Neural progenitor cell (in vitro differentiated cells): ENCODE results near the gene ETV1. TPM values are rescaled to one million over a fixed set of nuclear protein-coding genes. Genes with fewer than 3 reads are reported as not detected.

ENCODE experiments used
- DNase-seq: peaks from one replicate; pipeline ENCODE4 v3.0.0-alpha.2; 2016; ENCODE audit warnings: low spot score
- H2AFZ ChIP-seq: fragments of 200-600 bp; sonication (generic); replicated peaks from 2 replicates; pipeline ENCODE4 v1.6.1; 2016; ENCODE audit warnings: antibody characterized with exemption
- H3F3A ChIP-seq: fragments of 200-600 bp; sonication (generic); 2 replicates; pipeline ENCODE4 v1.6.1; 2016; ENCODE audit warnings: antibody characterized with exemption, low read depth
- H3K27ac ChIP-seq: fragments of 200-600 bp; sonication (generic); 2 replicates; pipeline ENCODE4 v1.5.1; 2016; ENCODE audit warnings: mild to moderate bottlenecking
- H3K27me3 ChIP-seq: fragments of 200-600 bp; sonication (generic); 2 replicates; pipeline ENCODE4 v1.6.1; 2016; ENCODE audit warnings: mild to moderate bottlenecking, moderate library complexity
- H3K36me3 ChIP-seq: fragments of 200-600 bp; sonication (generic); 2 replicates; pipeline ENCODE4 v1.5.1; 2016
- H3K4me1 ChIP-seq: fragments of 200-600 bp; sonication (generic); 2 replicates; pipeline ENCODE4 v1.6.1; 2016; ENCODE audit warnings: mixed run types
- H3K4me2 ChIP-seq: fragments of 200-600 bp; sonication (generic); 2 replicates; pipeline ENCODE4 v1.6.1; 2016
- H3K4me3 ChIP-seq: fragments of 200-600 bp; sonication (generic); 2 replicates; pipeline ENCODE4 v1.5.1; 2016
- H3K79me2 ChIP-seq: fragments of 200-600 bp; sonication (generic); 2 replicates; pipeline ENCODE4 v1.6.1; 2016; ENCODE audit warnings: low read depth
- H3K9ac ChIP-seq: fragments of 200-600 bp; sonication (generic); 2 replicates; pipeline ENCODE4 v1.6.1; 2016
- H3K9me3 ChIP-seq: fragments of 200-600 bp; sonication (generic); 2 replicates; pipeline ENCODE4 v1.5.1; 2016; ENCODE audit warnings: low read depth
- H4K20me1 ChIP-seq: fragments of 200-600 bp; sonication (generic); 2 replicates; pipeline ENCODE4 v1.6.1; 2016; ENCODE audit warnings: low read depth
- H3K27ac Mint-ChIP-seq: 3 replicates; pipeline ENCODE4 v1.8.0; 2021; ENCODE audit warnings: mixed read lengths
- H3K27me3 Mint-ChIP-seq: 2 replicates; pipeline ENCODE4 v1.8.0; 2022; ENCODE audit warnings: low read depth, mild to moderate bottlenecking, inconsistent platforms, moderate library complexity, mixed read lengths; ENCODE audit not compliant: insufficient read depth
- H3K36me3 Mint-ChIP-seq: 3 replicates; pipeline ENCODE4 v1.8.0; 2021; ENCODE audit warnings: mixed read lengths
- H3K4me1 Mint-ChIP-seq: 3 replicates; pipeline ENCODE4 v1.8.0; 2021; ENCODE audit warnings: mixed read lengths
- H3K4me3 Mint-ChIP-seq: 3 replicates; pipeline ENCODE4 v1.8.0; 2021; ENCODE audit warnings: mild to moderate bottlenecking, moderate library complexity, mixed read lengths
- H3K9me3 Mint-ChIP-seq: 3 replicates; pipeline ENCODE4 v1.8.0; 2020; ENCODE audit warnings: mixed read lengths
- EZH2 ChIP-seq: fragments of 200-600 bp; sonication (generic); IDR thresholded peaks from 2 replicates; pipeline ENCODE4 v1.6.1; 2017; ENCODE audit warnings: antibody characterized with exemption, mild to moderate bottlenecking, moderate library complexity
- EZH2phosphoT487 ChIP-seq: fragments of 200-600 bp; sonication (generic); IDR thresholded peaks from 2 replicates; pipeline ENCODE4 v1.6.1; 2017; ENCODE audit warnings: antibody characterized with exemption
- total RNA-seq: library from RNA; depleted of rRNA; stranded (reverse); fragments of >200 nt; gene quantifications from 2 replicates; pipeline ENCODE4 v1.2.3, GENCODE V29; 2015; ENCODE audit warnings: low replicate concordance
- TF ChIP-seq, protein P1 (sequence below): fragments of 200-600 bp; sonication (generic); IDR thresholded peaks from 2 replicates; pipeline ENCODE4 v1.5.1; 2017; ENCODE audit warnings: antibody characterized with exemption, mild to moderate bottlenecking

The ETV1 gene
- total RNA-seq, 1 donor from 2014 or later = 36.8 TPM

DNA sequence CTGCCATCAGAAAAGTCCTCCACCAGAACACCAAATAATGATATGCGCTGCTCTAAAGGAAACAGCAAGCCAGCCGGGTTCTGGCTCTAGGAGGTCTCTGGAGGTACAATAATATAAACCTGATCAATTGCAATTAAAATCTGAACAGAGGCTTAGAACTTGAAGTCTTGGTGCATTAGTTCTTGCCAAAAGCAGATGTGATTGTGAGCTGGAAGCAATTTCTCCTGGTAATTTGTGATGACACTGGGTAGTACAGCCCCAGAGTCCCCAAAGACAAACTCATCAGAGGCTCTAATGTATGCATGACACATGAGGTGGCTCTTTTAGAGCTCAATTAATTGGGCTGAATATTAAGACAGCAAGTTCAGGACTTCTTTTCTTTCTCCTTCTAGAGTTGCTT is 3.3 kb downstream of the ETV1 start:
- Histone ChIP-seq H3K4me3 (peak overlapping the region; percentile 81), H2AFZ (no peak overlapping the region)
- H3K27me3 Mint-ChIP-seq = no peaks in the 10 kb centered on the region

DNA sequence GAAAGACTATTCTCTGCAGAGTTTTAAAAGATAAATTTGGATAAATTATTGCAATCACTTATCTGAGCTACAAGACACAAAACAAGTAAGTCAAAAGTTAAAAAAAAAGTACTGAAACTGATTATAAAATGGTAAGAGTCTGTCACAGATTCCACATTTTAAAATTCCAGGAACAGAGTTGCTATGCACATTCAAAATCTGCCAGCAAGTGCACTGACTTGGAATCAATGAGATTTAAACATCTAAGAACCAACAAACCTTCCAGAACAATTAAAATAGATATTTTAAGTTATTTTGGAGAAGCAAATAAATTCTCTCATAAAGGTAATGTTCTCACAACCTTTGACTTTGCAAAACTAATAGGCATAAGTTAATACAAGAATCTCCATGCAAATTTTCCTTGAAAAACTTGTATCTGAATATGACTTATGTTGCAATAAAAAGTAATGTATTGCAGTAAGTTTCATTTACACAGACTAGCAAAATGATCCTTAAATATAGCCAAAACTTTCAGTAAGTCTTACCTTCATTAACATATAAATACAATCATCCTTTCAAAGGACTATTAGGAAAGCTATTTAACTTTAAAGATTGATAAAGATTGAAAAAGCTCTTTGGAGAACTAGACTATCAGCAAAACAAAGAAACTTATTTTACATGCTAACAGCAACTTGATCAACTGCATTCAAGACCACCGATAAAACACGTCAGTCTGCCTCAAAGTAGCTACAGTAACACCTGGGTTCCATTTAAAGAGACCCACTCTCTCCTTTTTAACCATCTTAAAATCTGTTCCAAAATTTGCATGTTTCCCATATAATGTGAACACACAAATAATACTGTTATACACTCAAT is 4.4 kb downstream of the ETV1 start:
- H4K20me1 ChIP-seq = no peaks in the 10 kb centered on the region
- TF ChIP-seq EZH2 = no peak
- H3K4me3 Mint-ChIP-seq = no peak overlapping the region
- H2AFZ ChIP-seq = no peak overlapping the region
- peak; percentile 13 for DNase-seq
- no peaks in the 10 kb centered on the region for H3K9me3 Mint-ChIP-seq
- no peaks in the 10 kb centered on the region for H3K27me3 ChIP-seq
- no peaks in the 10 kb centered on the region for H3K9me3 ChIP-seq
- H3K9ac ChIP-seq = no peak overlapping the region
- H3K4me2 ChIP-seq = peak overlapping the region; percentile 97
- peak overlapping the region; percentile 4 for H3K27ac ChIP-seq
- peaks cover 3% of the 10 kb centered on the region for H3K36me3 ChIP-seq
- H3K27ac Mint-ChIP-seq = peak overlapping the region; percentile 3
- H3K79me2 ChIP-seq = peaks cover 82% of the 10 kb centered on the region
- no peaks in the 10 kb centered on the region for H3K27me3 Mint-ChIP-seq
- H3K36me3 Mint-ChIP-seq = no peaks in the 10 kb centered on the region
- peaks cover 55% of the 10 kb centered on the region for H3K4me1 Mint-ChIP-seq
- H3K4me1 ChIP-seq = peaks cover 57% of the 10 kb centered on the region
- H3K4me3 ChIP-seq = peak overlapping the region; percentile 81
- peaks cover 28% of the 10 kb centered on the region for H3F3A ChIP-seq

More for the DNA sequence above, 3.3 kb downstream of the ETV1 start:
- no peaks in the 10 kb centered on the region for H3K27me3 ChIP-seq
- H3K27ac ChIP-seq = no peak overlapping the region
- Mint-ChIP-seq H3K4me3 (no peak overlapping the region), H3K4me1 (peaks cover 46% of the 10 kb centered on the region), H3K27ac (peak overlapping the region; percentile 12), H3K36me3 (no peaks in the 10 kb centered on the region), H3K9me3 (no peaks in the 10 kb centered on the region)
- peak; percentile 12 for DNase-seq
- peaks cover 38% of the 10 kb centered on the region for H3F3A ChIP-seq
- H3K4me1 ChIP-seq = peaks cover 46% of the 10 kb centered on the region
- no peak overlapping the region for H3K9ac ChIP-seq
- H3K79me2 ChIP-seq = peaks cover 71% of the 10 kb centered on the region
- TF ChIP-seq, protein P1, sequence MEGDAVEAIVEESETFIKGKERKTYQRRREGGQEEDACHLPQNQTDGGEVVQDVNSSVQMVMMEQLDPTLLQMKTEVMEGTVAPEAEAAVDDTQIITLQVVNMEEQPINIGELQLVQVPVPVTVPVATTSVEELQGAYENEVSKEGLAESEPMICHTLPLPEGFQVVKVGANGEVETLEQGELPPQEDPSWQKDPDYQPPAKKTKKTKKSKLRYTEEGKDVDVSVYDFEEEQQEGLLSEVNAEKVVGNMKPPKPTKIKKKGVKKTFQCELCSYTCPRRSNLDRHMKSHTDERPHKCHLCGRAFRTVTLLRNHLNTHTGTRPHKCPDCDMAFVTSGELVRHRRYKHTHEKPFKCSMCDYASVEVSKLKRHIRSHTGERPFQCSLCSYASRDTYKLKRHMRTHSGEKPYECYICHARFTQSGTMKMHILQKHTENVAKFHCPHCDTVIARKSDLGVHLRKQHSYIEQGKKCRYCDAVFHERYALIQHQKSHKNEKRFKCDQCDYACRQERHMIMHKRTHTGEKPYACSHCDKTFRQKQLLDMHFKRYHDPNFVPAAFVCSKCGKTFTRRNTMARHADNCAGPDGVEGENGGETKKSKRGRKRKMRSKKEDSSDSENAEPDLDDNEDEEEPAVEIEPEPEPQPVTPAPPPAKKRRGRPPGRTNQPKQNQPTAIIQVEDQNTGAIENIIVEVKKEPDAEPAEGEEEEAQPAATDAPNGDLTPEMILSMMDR = no peak
- TF ChIP-seq EZH2 = no peak
- no peak for TF ChIP-seq EZH2phosphoT487
- H3K36me3 ChIP-seq = peaks cover 3% of the 10 kb centered on the region
- H3K4me2 ChIP-seq = peak overlapping the region; percentile 97
- no peaks in the 10 kb centered on the region for H3K9me3 ChIP-seq
- H4K20me1 ChIP-seq = no peaks in the 10 kb centered on the region

DNA sequence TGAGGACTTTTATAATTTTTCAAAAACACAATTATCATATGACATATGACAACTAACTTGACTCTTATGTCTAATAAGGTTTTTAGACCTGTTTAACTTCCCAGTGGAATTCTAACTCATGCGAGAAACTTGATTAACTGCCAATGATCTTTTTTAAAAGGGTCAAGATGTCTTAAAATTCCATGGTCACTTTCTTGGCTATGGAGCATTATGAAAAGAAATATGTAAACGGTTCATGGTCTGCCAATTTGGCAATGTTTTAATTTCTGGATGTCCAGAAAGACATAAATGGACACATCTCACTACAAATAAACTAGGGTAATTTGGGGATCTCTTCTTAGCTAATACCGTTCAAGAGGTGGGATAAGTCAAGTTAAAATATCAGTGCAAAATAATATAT is 5.4 kb downstream of the ETV1 start:
- Mint-ChIP-seq H3K4me3 (no peak overlapping the region), H3K36me3 (no peaks in the 10 kb centered on the region)
- peak overlapping the region; percentile 97 for H3K4me2 ChIP-seq

More for the DNA sequence above, 5.4 kb downstream of the ETV1 start:
- H3K27ac Mint-ChIP-seq = no peak overlapping the region
- H3K4me1 Mint-ChIP-seq = peaks cover 62% of the 10 kb centered on the region
- H3K9me3 Mint-ChIP-seq = no peaks in the 10 kb centered on the region
- H3K27ac ChIP-seq = no peak overlapping the region
- peaks cover 92% of the 10 kb centered on the region for H3K79me2 ChIP-seq
- H3K36me3 ChIP-seq = peaks cover 3% of the 10 kb centered on the region
- no peaks in the 10 kb centered on the region for H3K9me3 ChIP-seq
- H3K27me3 ChIP-seq = no peaks in the 10 kb centered on the region
- H3F3A ChIP-seq = peaks cover 19% of the 10 kb centered on the region
- peaks cover 60% of the 10 kb centered on the region for H3K4me1 ChIP-seq
- no peak overlapping the region for H2AFZ ChIP-seq
- TF ChIP-seq, protein P1 = no peak
- TF ChIP-seq EZH2phosphoT487 (no peak), EZH2 (no peak)
- DNase-seq = no peak
- peak overlapping the region; percentile 81 for H3K4me3 ChIP-seq
- no peak overlapping the region for H3K9ac ChIP-seq
- no peaks in the 10 kb centered on the region for H4K20me1 ChIP-seq
- no peaks in the 10 kb centered on the region for H3K27me3 Mint-ChIP-seq
